K562 (cell line): ENCODE data around the gene TOX2. TPM values are rescaled to one million over a fixed set of nuclear protein-coding genes. Genes with fewer than 3 reads are reported as not detected.

Experiments
- ATF1 ChIP-seq, 2 experiments: fragments of 450-650 bp in 1 of 2; IDR thresholded peaks; 2 replicates each; pipeline ENCODE4 v1.6.1; 2016; ENCODE audit warnings: missing compliant biosample characterization in 1 of 2, missing genetic modification characterization in 1 of 2
- ATF7 ChIP-seq: fragments of 450-650 bp; IDR thresholded peaks from 2 replicates; pipeline ENCODE4 v1.7.1; 2014; ENCODE audit warnings: mild to moderate bottlenecking, moderate library complexity
- CBX2 ChIP-seq: fragments of 200-600 bp; sonication (generic); IDR thresholded peaks from one replicate; pipeline ENCODE4 v1.6.1; 2012; ENCODE audit warnings: mild to moderate bottlenecking, low read length, inconsistent platforms; ENCODE audit not compliant: insufficient read depth, poor library complexity, severe bottlenecking
- ILF3 ChIP-seq: fragments of 450-650 bp; IDR thresholded peaks from 2 replicates; pipeline ENCODE4 v1.6.1; 2018; ENCODE audit warnings: antibody characterized with exemption, mild to moderate bottlenecking, moderate library complexity, borderline replicate concordance
- KAT8 ChIP-seq: fragments of 450-650 bp; IDR thresholded peaks from 2 replicates; pipeline ENCODE4 v1.6.1; 2016; ENCODE audit warnings: low read depth, mild to moderate bottlenecking
- MCM2 ChIP-seq: fragments of 450-650 bp; IDR thresholded peaks from 2 replicates; pipeline ENCODE4 v1.6.1; 2017; ENCODE audit warnings: low read depth, mild to moderate bottlenecking
- MEF2A ChIP-seq: IDR thresholded peaks from 2 replicates; pipeline ENCODE4 v1.6.1; 2011; ENCODE audit warnings: low read depth, mild to moderate bottlenecking, low read length, moderate library complexity; ENCODE audit not compliant: control insufficient read depth
- PHTF2 ChIP-seq: fragments of 250-450 bp; sonication (Bioruptor Pico); IDR thresholded peaks from 2 replicates; pipeline ENCODE4 v1.5.0; 2021; ENCODE audit warnings: mild to moderate bottlenecking
- RFX7 ChIP-seq: fragments of 250-450 bp; sonication (Bioruptor Pico); IDR thresholded peaks from 2 replicates; pipeline ENCODE4 v1.5.1; 2021; ENCODE audit warnings: mild to moderate bottlenecking
- SNRNP70 ChIP-seq: fragments of 200-400 bp; formaldehyde crosslinking; optimal IDR thresholded peaks from 2 replicates; pipeline ENCODE3; 2017; ENCODE audit warnings: low read depth, low read length
- TCF7 ChIP-seq: sonication (generic); IDR thresholded peaks from 2 replicates; pipeline ENCODE4 v1.6.1; 2016; ENCODE audit warnings: antibody characterized with exemption, borderline replicate concordance
- TCF7L2 ChIP-seq: fragments of 150-350 bp; IDR thresholded peaks from 2 replicates; pipeline ENCODE4 v1.6.1; 2016; ENCODE audit warnings: low read depth, mild to moderate bottlenecking, low read length, moderate library complexity
- YBX1 ChIP-seq: fragments of 450-650 bp; IDR thresholded peaks from 2 replicates; pipeline ENCODE4 v1.7.1; 2016; ENCODE audit warnings: mild to moderate bottlenecking
- ZZZ3 ChIP-seq: fragments of 450-650 bp; IDR thresholded peaks from 2 replicates; pipeline ENCODE4 v1.6.1; 2016; ENCODE audit warnings: antibody characterized with exemption, mild to moderate bottlenecking, moderate library complexity
- polyA plus RNA-seq, 8 experiments: library from polyadenylated mRNA; depleted of rRNA in 4 of 8; stranded (reverse) in 5 of 8; unstranded in 3 of 8; fragments of >200 nt; fragmentation: Nextera tagmentation in 2 of 8; fragmentation: Illumina TruSeq in 1 of 8; extraction: Ambion mirVana in 2 of 8; extraction: Trizol in 1 of 8; gene quantifications; 2 replicates each; pipeline versions ENCODE4 v1.2.1 to v1.2.3, GENCODE V29; 2011 to 2014; ENCODE audit warnings: inconsistent platforms in 1 of 8, missing spikeins in 1 of 8
- total RNA-seq, 7 experiments: library from RNA; depleted of rRNA in 6 of 7; stranded (reverse); fragments of >200 nt in 6 of 7; fragmentation: Illumina TruSeq in 2 of 7; extraction: Trizol in 2 of 7; gene quantifications; 2 replicates each; pipeline versions ENCODE4 v1.2.1 to v1.2.3, GENCODE V29; 2011 to 2021; ENCODE audit warnings: low replicate concordance in 1 of 7
- TF ChIP-seq, protein P1 (sequence below): fragments of 450-650 bp; conservative IDR thresholded peaks from 2 replicates; pipeline ENCODE4 v1.6.1; 2016; ENCODE audit warnings: missing genetic modification characterization, low read depth, mild to moderate bottlenecking, control low read depth, missing compliant biosample characterization
- TF ChIP-seq, protein P2 (sequence below), 2 experiments: fragments of 250-450 bp in 1 of 2; fragments of 450-650 bp in 1 of 2; sonication (Bioruptor Pico) in 1 of 2; IDR thresholded peaks; 2 replicates each; pipeline versions ENCODE4 v1.6.1 to v1.8.0; 2016 to 2021; ENCODE audit warnings: mild to moderate bottlenecking in 2 of 2, moderate library complexity in 2 of 2, missing compliant biosample characterization in 1 of 2, missing genetic modification characterization in 1 of 2
- TF ChIP-seq, protein P3 (sequence below): fragments of 450-650 bp; formaldehyde crosslinking; IDR thresholded peaks from 2 replicates; pipeline ENCODE4 v1.4.0; 2020; ENCODE audit warnings: mild to moderate bottlenecking, moderate library complexity
- TF ChIP-seq, protein P4 (sequence below): fragments of 250-450 bp; sonication (Bioruptor Pico); IDR thresholded peaks from 2 replicates; pipeline ENCODE4 v1.8.0; 2021; ENCODE audit warnings: mild to moderate bottlenecking, moderate library complexity

TOX2 gene
- total and polyA plus RNA-seq, 9 of the 15 experiments (the other 6 are each of a cell fraction or from before 2014, with no cell fraction given), result not detected

DNA sequence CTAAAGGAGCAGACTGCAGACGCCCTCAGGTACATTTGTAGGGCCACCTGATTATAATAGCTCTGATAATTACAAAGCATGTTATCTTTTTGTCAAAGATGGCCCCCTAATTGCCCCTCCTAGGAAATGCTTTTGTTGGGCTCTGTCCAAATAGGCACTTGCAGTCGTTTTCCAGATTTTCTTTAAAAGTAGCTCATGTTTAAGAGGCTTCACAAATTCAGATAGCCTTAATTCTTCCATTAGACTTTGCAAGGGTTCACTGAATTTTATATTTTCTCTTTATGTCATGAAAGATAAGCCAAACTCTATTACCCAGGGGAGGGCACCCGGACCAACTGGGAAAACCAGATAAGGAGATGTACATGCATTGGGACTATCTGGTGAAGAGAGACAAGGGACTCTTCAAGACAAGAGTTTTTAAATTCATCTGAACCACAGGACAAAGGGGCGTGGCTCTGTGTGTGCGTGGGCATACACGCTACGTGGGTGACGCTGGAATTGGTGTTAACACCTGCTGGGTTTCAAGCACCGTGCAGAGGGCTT, 95.6 kb downstream of the TOX2 start (continued):
- TF ChIP-seq, protein P1, sequence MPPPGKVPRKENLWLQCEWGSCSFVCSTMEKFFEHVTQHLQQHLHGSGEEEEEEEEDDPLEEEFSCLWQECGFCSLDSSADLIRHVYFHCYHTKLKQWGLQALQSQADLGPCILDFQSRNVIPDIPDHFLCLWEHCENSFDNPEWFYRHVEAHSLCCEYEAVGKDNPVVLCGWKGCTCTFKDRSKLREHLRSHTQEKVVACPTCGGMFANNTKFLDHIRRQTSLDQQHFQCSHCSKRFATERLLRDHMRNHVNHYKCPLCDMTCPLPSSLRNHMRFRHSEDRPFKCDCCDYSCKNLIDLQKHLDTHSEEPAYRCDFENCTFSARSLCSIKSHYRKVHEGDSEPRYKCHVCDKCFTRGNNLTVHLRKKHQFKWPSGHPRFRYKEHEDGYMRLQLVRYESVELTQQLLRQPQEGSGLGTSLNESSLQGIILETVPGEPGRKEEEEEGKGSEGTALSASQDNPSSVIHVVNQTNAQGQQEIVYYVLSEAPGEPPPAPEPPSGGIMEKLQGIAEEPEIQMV (tag), result no peak
- TF ChIP-seq, protein P2, sequence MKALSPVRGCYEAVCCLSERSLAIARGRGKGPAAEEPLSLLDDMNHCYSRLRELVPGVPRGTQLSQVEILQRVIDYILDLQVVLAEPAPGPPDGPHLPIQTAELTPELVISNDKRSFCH (CRISPR knock-in tag; IDR thresholded peaks at IDR 0.05), result no peak
- TF ChIP-seq, protein P2 (tag; IDR thresholded peaks at IDR 0.05), result no peak
- TF ChIP-seq ZZZ3 (no peak), ILF3 (no peak), KAT8 (no peak), MEF2A (no peak), SNRNP70 (no peak), ATF1 (CRISPR knock-in tag; IDR thresholded peaks at IDR 0.05) (no peak), ATF1 (tag; IDR thresholded peaks at IDR 0.05) (peak; percentile 58; the same call in 1 of the 2 replicates), RFX7 (CRISPR knock-in tag) (no peak), TCF7L2 (no peak), YBX1 (no peak), MCM2 (no peak), TCF7 (no peak), PHTF2 (no peak), CBX2 (no peak), ATF7 (peak; percentile 41)
- TF ChIP-seq, protein P3, sequence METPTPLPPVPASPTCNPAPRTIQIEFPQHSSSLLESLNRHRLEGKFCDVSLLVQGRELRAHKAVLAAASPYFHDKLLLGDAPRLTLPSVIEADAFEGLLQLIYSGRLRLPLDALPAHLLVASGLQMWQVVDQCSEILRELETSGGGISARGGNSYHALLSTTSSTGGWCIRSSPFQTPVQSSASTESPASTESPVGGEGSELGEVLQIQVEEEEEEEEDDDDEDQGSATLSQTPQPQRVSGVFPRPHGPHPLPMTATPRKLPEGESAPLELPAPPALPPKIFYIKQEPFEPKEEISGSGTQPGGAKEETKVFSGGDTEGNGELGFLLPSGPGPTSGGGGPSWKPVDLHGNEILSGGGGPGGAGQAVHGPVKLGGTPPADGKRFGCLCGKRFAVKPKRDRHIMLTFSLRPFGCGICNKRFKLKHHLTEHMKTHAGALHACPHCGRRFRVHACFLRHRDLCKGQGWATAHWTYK (CRISPR knock-in tag), result no peak
- TF ChIP-seq, protein P4, sequence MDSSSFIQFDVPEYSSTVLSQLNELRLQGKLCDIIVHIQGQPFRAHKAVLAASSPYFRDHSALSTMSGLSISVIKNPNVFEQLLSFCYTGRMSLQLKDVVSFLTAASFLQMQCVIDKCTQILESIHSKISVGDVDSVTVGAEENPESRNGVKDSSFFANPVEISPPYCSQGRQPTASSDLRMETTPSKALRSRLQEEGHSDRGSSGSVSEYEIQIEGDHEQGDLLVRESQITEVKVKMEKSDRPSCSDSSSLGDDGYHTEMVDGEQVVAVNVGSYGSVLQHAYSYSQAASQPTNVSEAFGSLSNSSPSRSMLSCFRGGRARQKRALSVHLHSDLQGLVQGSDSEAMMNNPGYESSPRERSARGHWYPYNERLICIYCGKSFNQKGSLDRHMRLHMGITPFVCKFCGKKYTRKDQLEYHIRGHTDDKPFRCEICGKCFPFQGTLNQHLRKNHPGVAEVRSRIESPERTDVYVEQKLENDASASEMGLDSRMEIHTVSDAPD, result no peak
